Common myeloid progenitor, CD34-positive (primary cell): Measurements from ENCODE around the gene LTA.

ENCODE experiments used
- CTCF ChIA-PET: fragments of 350-600 bp; sonication (Branson Sonifier 250); formaldehyde crosslinking; loops from one replicate; lab custom pipeline; 2021; ENCODE audit warnings: antibody characterized with exemption; lab: Charles Lee
- POLR2A ChIA-PET: fragments of 350-600 bp; sonication (Branson Sonifier 250); formaldehyde crosslinking; loops from one replicate; lab custom pipeline; 2021; ENCODE audit warnings: antibody characterized with exemption; lab: Charles Lee
- DNase-seq, 3 donors: peaks; one replicate each; pipeline versions ENCODE4 v3.0.0 to v3.0.0-alpha.2; 2013
- H3K27ac ChIP-seq, 2 experiments: 1 replicate in 1 of 2; 2 replicates in 1 of 2; pipeline ENCODE4 v1.7.0; 2013; ENCODE audit warnings: inconsistent platforms in 2 of 2, low read length in 2 of 2, mild to moderate bottlenecking in 2 of 2, low read depth in 1 of 2, moderate library complexity in 1 of 2; ENCODE audit not compliant: severe bottlenecking in 2 of 2, insufficient read depth in 1 of 2, poor library complexity in 1 of 2
- H3K27me3 ChIP-seq, 5 experiments: replicated peaks in 2 of 5; 1 replicate in 3 of 5; 2 replicates in 2 of 5; pipeline versions ENCODE4 v1.6.1 to v1.7.0; 2013; ENCODE audit warnings: low read length in 4 of 5, mild to moderate bottlenecking in 2 of 5, moderate library complexity in 2 of 5, inconsistent platforms in 1 of 5; ENCODE audit not compliant: insufficient read depth in 5 of 5, control insufficient read depth in 4 of 5
- H3K36me3 ChIP-seq, 4 experiments: 1 replicate in 2 of 4; 2 replicates in 2 of 4; pipeline versions ENCODE4 v1.6.1 to v1.7.0; 2013; ENCODE audit warnings: low read length in 3 of 4, control low read depth in 1 of 4, mild to moderate bottlenecking in 1 of 4; ENCODE audit not compliant: control insufficient read depth in 4 of 4, insufficient read depth in 4 of 4
- H3K4me1 ChIP-seq, 4 experiments: 1 replicate in 3 of 4; 2 replicates in 1 of 4; pipeline versions ENCODE4 v1.6.1 to v1.7.1; 2013; ENCODE audit warnings: low read length in 3 of 4, mild to moderate bottlenecking in 3 of 4, control low read depth in 1 of 4, inconsistent platforms in 1 of 4, moderate library complexity in 1 of 4; ENCODE audit not compliant: control insufficient read depth in 4 of 4, insufficient read depth in 4 of 4; ENCODE audit errors: control extremely low read depth in 1 of 4
- H3K4me3 ChIP-seq, 7 experiments: 1 replicate in 4 of 7; 2 replicates in 3 of 7; pipeline versions ENCODE4 v1.5.1 to v1.7.0; 2013; ENCODE audit warnings: mild to moderate bottlenecking in 7 of 7, low read length in 6 of 7, moderate library complexity in 6 of 7, inconsistent platforms in 2 of 7, low read depth in 2 of 7, control low read depth in 1 of 7; ENCODE audit not compliant: insufficient read depth in 4 of 7, control insufficient read depth in 1 of 7; ENCODE audit errors: extremely low read depth in 1 of 7
- H3K9me3 ChIP-seq, 5 experiments: 1 replicate in 4 of 5; 2 replicates in 1 of 5; pipeline versions ENCODE4 v1.6.1 to v1.7.1; 2013; ENCODE audit warnings: low read length in 4 of 5, mild to moderate bottlenecking in 2 of 5, inconsistent platforms in 1 of 5, low read depth in 1 of 5, moderate library complexity in 1 of 5; ENCODE audit not compliant: control insufficient read depth in 4 of 5, insufficient read depth in 2 of 5; ENCODE audit errors: control extremely low read depth in 1 of 5
- WGBS: methylation state at CpG from one replicate; pipeline ENCODE4 v1.1.5; 2013; ENCODE audit not compliant: insufficient coverage; 5-methylcytosine and 5-hydroxymethylcytosine counted together

The LTA gene

GRCh38 chr6:31617010-31617409 lies 44.9 kb downstream of the LTA start:
- peaks cover 31 to 68% (median 60%) of the 10 kb centered on the region in 4 experiments for H3K4me1 ChIP-seq

GRCh38 chr6:31619805-31620585 lies 47.9 kb downstream of the LTA start:
- WGBS: under 1% methylated on average over 34 of the region's 50 CpGs
- Histone ChIP-seq H3K27ac (peak overlapping the region; percentile 94 to 97), H3K4me1 (peaks cover 25 to 54% (median 47%) of the 10 kb centered on the region in 4 experiments), H3K4me3 (peak overlapping the region; percentile 29 to 95 (median 78)), H3K27me3 (no peaks in the 10 kb centered on the region), H3K9me3 (no peaks in the 10 kb centered on the region), H3K36me3 (peaks cover 5 to 39% (median 21%) of the 10 kb centered on the region in 4 experiments)
- ChIA-PET POLR2A (interaction anchor here (0.6 to 2.8 kb wide), 4 partner anchors 11 to 118 kb away, joined by 3 to 19 read pairs (median 6); partner anchors contain the start of gene BAG6), CTCF (interaction anchor here (0.6 kb wide), 1 partner anchor 350 kb away, joined by 3 read pairs; no protein-coding TSS in a partner anchor)
- DNase-seq: peak; percentile 99 to 100 (median 99)

More at GRCh38 chr6:31617010-31617409, 44.9 kb downstream of the LTA start:
- WGBS: 71% methylated on average over 2 of the region's 2 CpGs
- peak overlapping the region; percentile 87 to 91 for H3K27ac ChIP-seq
- DNase-seq: no peak
- H3K27me3 ChIP-seq: no peaks in the 10 kb centered on the region
- POLR2A ChIA-PET: interaction anchor here (0.5 kb wide), 1 partner anchor 93 kb away, joined by 3 read pairs; no protein-coding TSS in a partner anchor
- H3K36me3 ChIP-seq: peaks cover 0 to 13% (median under 1%) of the 10 kb centered on the region in 4 experiments
- CTCF ChIA-PET: interaction anchor here (13.1 kb wide), 1 partner anchor 20 kb away, joined by 142 read pairs; the partner anchor contains the start of gene NCR3
- H3K4me3 ChIP-seq: peak overlapping the region in 6 of 7 experiments; percentile 61 to 90 (median 84)
- H3K9me3 ChIP-seq: no peaks in the 10 kb centered on the region

- Histone ChIP-seq H3K36me3 (peaks cover 10 to 46% (median 28%) of the 10 kb centered on the region in 4 experiments), H3K9me3 (no peaks in the 10 kb centered on the region), H3K4me1 (peaks cover 25 to 46% (median 40%) of the 10 kb centered on the region in 4 experiments), H3K4me3 (peak within 1 kb of the TSS; percentile 79 to 95 (median 88)), H3K27me3 (no peaks in the 10 kb centered on the region), H3K27ac (peak within 1 kb of the TSS; percentile 94 to 97)
- 0% methylated on average over 29 of the region's 67 CpGs for WGBS
- peak in 2 of 3 donors; percentile 80 to 85 for DNase-seq
- CTCF ChIA-PET: interaction anchor here (3.0 kb wide), 1 partner anchor 31 kb away, joined by 12 read pairs; the partner anchor contains the start of gene BAG6
- POLR2A ChIA-PET: interaction anchor here (0.9 to 2.8 kb wide), 3 partner anchors 11 to 31 kb away, joined by 3 to 19 read pairs (median 8); partner anchors contain the start of gene BAG6
Measured at GRCh38 chr6:31620586-31621319, 48.7 kb downstream of the LTA start, which contains the start of gene PRRC2A. TSS of gene PRRC2A (plus strand) at chr6:31620715. CDS start at chr6:31622790, 2,075 bp downstream.

GRCh38 chr6:31621320-31621939 lies 49.3 kb downstream of the LTA start:
- 36% methylated on average over 14 of the region's 15 CpGs for WGBS
- no peaks in the 10 kb centered on the region for H3K27me3 ChIP-seq
- ChIA-PET CTCF (interaction anchor here (1.3 to 3.0 kb wide), 4 partner anchors 14 to 31 kb away, joined by 3 to 15 read pairs (median 8); partner anchors contain the start of gene BAG6), POLR2A (interaction anchor here (0.6 to 2.8 kb wide), 3 partner anchors 12 to 199 kb away, joined by 3 to 19 read pairs (median 8); partner anchors contain the start of gene BAG6)
- H3K9me3 ChIP-seq: no peaks in the 10 kb centered on the region
- peak overlapping the region; percentile 79 to 95 (median 88) for H3K4me3 ChIP-seq
- peaks cover 24 to 42% (median 34%) of the 10 kb centered on the region in 4 experiments for H3K4me1 ChIP-seq
- H3K27ac ChIP-seq: peak overlapping the region; percentile 92 to 96
- no peak for DNase-seq
- H3K36me3 ChIP-seq: peaks cover 11 to 52% (median 34%) of the 10 kb centered on the region in 4 experiments

- ChIA-PET POLR2A (interaction anchor here (0.6 to 2.8 kb wide), 2 partner anchors 30 to 198 kb away, joined by 3 to 19 read pairs; partner anchors contain the start of gene BAG6), CTCF (interaction anchor here (1.0 to 3.0 kb wide), 7 partner anchors 11 to 76 kb away, joined by 3 to 15 read pairs (median 4); partner anchors contain the start of gene BAG6)
- Histone ChIP-seq H3K4me1 (peaks cover 18 to 37% (median 28%) of the 10 kb centered on the region in 4 experiments), H3K27ac (peak overlapping the region; percentile 92 to 96), H3K27me3 (no peaks in the 10 kb centered on the region), H3K9me3 (no peaks in the 10 kb centered on the region), H3K4me3 (peak overlapping the region in 6 of 7 experiments; percentile 79 to 95 (median 90)), H3K36me3 (peaks cover 13 to 52% (median 40%) of the 10 kb centered on the region in 4 experiments)
- WGBS: 76% methylated on average over 3 of the region's 4 CpGs
- no peak for DNase-seq
Measured at GRCh38 chr6:31621991-31622390, 49.9 kb downstream of the LTA start.

- Histone ChIP-seq H3K27me3 (no peaks in the 10 kb centered on the region), H3K4me3 (peak overlapping the region in 2 of 7 experiments; percentile 92), H3K36me3 (peaks cover 16 to 57% (median 46%) of the 10 kb centered on the region in 4 experiments), H3K9me3 (no peaks in the 10 kb centered on the region), H3K4me1 (peaks cover 16 to 30% (median 23%) of the 10 kb centered on the region in 4 experiments), H3K27ac (peak overlapping the region in 1 of 2 experiments; percentile 96)
- ChIA-PET POLR2A (interaction anchor here (0.6 to 2.8 kb wide), 3 partner anchors 10 to 29 kb away, joined by 3 to 19 read pairs (median 5); partner anchors contain the start of gene BAG6), CTCF (interaction anchor here (0.6 to 3.0 kb wide), 10 partner anchors 11 to 1236 kb away, joined by 3 to 15 read pairs (median 4); partner anchors contain the start of gene BAG6)
- WGBS: 91% methylated on average over 9 of the region's 10 CpGs
- DNase-seq: no peak
Measured at GRCh38 chr6:31622684-31623091, 50.6 kb downstream of the LTA start.
